Astrocyte of the cerebellum (primary cell): ENCODE results near the gene FNIP2.

Source experiments
- DNase-seq: peaks from one replicate; pipeline ENCODE4 v3.0.0-alpha.2; 2011; ENCODE audit warnings: low read depth
- H3K4me3 ChIP-seq: 2 replicates; pipeline ENCODE4 v1.5.1; 2011; ENCODE audit warnings: mild to moderate bottlenecking, low read depth, low read length, moderate library complexity
- in situ Hi-C: cut with HindIII; loops from 2 replicates; pipeline ENCODE4 v1.10.0; 2017; ENCODE audit warnings: low sequenced_read_pairs
- TF ChIP-seq, protein P1 (sequence below): IDR thresholded peaks from 2 replicates; pipeline ENCODE4 v1.5.1; 2012; ENCODE audit warnings: low read length, low read depth, moderate library complexity, mild to moderate bottlenecking; ENCODE audit errors: missing control alignments

FNIP2 gene

DNA sequence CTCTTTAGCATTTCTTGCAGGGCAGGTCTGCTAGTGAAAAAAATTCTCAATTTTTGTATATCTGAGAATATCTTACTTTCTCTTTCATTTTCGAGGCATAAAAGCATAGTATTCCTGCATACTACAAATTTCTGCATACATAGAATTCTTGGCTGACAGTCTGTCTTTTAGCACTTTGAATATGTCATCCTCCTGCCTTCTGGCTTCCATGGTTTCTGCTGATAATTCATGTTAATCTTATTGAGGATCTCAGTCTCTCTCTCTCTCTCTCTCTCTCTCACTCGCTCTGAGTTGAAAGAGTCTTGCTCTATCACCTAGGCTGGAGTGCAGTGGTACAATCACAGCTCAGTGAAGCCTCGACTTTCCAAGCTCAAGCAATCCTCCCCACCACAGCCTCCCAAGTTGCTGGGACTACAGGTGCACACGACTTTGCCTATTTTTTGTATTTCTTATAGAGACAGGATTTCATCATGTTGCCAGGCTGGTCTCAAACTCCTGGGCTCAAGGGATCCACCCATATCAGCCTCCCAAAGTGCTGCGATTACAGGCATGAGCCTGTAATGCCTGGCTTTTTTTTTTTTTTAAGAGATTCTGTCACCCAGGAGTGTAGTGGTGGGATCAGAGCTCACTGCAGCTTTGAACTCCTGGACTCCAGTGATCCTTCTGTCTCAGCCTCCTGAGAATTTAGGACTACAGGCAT is 161.3 kb downstream of the FNIP2 start:
- TF ChIP-seq, protein P1, sequence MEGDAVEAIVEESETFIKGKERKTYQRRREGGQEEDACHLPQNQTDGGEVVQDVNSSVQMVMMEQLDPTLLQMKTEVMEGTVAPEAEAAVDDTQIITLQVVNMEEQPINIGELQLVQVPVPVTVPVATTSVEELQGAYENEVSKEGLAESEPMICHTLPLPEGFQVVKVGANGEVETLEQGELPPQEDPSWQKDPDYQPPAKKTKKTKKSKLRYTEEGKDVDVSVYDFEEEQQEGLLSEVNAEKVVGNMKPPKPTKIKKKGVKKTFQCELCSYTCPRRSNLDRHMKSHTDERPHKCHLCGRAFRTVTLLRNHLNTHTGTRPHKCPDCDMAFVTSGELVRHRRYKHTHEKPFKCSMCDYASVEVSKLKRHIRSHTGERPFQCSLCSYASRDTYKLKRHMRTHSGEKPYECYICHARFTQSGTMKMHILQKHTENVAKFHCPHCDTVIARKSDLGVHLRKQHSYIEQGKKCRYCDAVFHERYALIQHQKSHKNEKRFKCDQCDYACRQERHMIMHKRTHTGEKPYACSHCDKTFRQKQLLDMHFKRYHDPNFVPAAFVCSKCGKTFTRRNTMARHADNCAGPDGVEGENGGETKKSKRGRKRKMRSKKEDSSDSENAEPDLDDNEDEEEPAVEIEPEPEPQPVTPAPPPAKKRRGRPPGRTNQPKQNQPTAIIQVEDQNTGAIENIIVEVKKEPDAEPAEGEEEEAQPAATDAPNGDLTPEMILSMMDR, result no peak
- no peak for DNase-seq
- H3K4me3 ChIP-seq, result no peak overlapping the region

DNA sequence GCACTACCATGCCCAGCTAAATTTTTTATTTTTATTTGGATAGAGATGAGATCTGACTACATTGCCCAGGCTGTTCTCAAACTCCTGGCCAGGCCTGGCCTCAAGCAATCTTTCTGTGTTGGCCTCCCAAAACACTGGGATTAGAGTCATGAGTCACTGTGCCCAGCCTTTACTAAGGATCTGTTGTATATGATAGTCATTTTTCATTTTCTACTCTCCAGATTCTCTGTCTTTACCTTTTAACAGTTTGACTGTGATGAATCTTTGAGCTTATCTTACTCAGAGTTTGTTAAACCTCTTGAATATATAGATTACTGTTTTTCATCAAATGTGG is 161.8 kb downstream of the FNIP2 start:
- TF ChIP-seq, protein P1, result no peak
- no peak overlapping the region for H3K4me3 ChIP-seq
- in situ Hi-C loops, result no loop called here
- DNase-seq, result no peak

More for the DNA sequence above, 161.3 kb downstream of the FNIP2 start:
- in situ Hi-C loops, result no loop called here

DNA sequence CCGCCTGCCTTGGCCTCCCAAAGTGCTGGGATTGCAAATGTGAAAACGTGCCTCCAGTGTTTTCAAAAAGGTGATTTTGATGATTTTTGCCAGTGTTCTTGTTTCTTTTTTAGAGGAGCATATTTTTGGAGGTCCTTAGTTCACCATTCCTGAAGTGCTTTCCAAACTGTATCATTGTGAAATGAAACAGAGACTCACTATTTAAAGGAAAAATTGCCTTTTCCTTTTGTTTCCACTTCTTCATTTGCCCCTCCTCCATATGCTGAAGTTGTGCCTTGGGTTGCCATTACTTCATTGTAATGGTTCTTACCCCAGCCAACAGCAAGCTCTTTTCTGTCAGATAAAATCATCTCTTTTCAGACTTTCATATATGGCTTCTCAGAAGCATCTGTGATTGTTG is 164.4 kb downstream of the FNIP2 start:
- DNase-seq, result no peak
- no peak overlapping the region for H3K4me3 ChIP-seq
- in situ Hi-C loops, result no loop called here
- TF ChIP-seq, protein P1, result no peak

DNA sequence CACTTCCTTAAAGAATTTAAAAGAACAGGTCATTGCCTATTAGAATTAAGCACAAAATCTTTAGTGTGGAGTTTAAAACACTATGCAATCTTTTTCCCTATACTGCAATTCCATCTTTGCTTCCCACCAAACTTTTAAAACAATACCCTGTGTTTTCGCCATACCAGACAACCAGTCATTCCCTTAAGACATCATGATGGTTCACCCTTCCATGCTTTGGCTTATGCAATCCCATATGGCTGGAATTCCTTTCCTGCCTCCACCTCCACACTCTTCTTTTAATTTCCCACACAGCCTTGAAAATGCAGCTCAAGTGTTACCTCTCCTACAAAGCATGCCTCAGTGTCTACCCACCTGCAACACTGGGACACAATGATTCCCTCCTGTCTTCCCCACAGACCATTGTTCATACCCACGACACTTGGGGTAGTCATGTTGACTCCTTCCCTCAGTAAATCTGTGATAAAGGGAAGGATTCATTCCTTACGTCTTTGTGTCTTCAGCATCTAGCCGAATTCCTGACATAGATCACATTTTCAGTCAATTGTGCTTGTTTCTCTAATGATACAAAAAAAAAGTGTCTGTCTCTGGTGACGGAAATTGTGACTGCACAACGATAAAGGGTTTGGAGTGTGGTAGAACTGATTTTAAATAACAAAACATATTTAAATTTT is 166.3 kb downstream of the FNIP2 start:
- no peak overlapping the region for H3K4me3 ChIP-seq
- in situ Hi-C loops, result no loop called here
- TF ChIP-seq, protein P1, result no peak
- DNase-seq, result no peak

DNA sequence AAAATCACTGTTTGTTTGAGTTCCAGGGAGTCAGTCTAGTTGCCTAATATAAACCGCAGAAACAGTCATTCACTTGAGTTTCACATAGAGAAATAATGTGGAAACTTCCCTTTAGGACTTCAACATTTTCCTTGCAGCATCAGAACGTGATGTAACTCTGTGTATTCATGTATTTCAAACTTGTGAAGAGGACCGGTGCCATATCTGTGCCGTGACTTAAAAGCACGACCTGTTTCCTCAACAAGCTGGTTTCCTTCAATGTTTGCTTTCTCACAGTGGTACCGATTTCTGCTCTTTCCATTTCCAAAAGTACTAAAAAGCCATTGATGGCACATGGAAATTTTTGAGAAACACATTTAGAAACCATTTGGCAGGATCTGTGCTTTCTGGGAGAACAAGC is 167.4 kb downstream of the FNIP2 start:
- TF ChIP-seq, protein P1, result no peak
- in situ Hi-C loops, result no loop called here
- DNase-seq, result no peak

DNA sequence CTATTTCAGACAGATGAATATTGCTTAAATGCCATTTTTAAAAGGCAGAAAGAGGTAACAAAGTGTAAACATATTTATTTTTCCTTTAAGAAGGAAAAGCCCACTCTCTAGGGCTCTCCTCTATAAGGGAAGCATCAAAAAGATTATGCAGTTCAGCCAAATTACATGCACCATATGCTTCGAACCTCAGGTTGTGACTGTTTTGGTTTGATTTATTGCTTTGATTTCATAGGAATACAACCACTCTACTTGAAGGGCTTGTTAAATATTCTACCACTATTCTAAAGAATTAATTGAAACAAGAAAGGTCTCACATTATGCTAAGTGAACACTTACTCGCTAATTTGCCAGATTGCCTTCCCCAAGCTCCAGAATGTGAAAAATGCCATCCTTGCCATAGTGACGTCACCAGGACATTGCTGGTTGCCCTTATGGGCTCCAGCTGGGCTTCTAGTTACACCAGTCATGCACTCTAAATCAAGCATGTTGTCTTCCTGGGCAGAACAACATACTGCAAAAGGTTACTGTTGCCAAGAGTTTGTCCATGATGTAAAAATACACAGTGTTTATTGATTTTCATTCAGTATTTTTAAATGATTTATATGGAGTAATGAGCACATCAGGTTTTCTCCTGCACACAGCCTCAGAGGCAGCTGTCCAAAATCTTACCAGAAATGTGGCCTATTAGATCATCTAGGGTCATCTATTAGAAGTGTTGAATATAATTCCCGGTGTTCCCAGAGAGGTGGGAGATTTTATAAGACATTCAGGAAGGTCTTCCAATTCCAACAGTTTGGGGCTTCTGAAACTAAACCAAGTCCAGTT is 169.6 kb downstream of the FNIP2 start:
- H3K4me3 ChIP-seq, result no peak overlapping the region
- TF ChIP-seq, protein P1, result no peak
- in situ Hi-C loops, result no loop called here
- peak; percentile 41 for DNase-seq

More for the DNA sequence above, 167.4 kb downstream of the FNIP2 start:
- H3K4me3 ChIP-seq, result no peak overlapping the region
